ENCODE results near the gene GLIS1.

The GLIS1 gene

GRCh38 chr1:53678507-53678906 is 60.5 kb downstream of the GLIS1 start:
- TF ChIP-seq MYC (IDR thresholded peaks at IDR 0.05; ENCODE audit: low read depth, low read length): no peak
- TF ChIP-seq CTCF (IDR thresholded peaks at IDR 0.05; ENCODE audit: low read depth, low read length): no peak
- TF ChIP-seq POLR2A (IDR thresholded peaks at IDR 0.05; ENCODE audit: extremely low read depth, insufficient read length): no peak
- no peak for TF ChIP-seq MAX (IDR thresholded peaks at IDR 0.05; ENCODE audit: low read depth, low read length)
- no peak for DNase-seq (ENCODE audit: low read depth)
- H3K4me3 ChIP-seq (ENCODE audit: low read depth, low read length): no peak overlapping the region

GRCh38 chr1:53678046-53678445 is 60.9 kb downstream of the GLIS1 start:
- no peak for DNase-seq (ENCODE audit: low read depth)
- no peak overlapping the region for H3K4me3 ChIP-seq (ENCODE audit: low read depth, low read length)
- TF ChIP-seq POLR2A (IDR thresholded peaks at IDR 0.05; ENCODE audit: extremely low read depth, insufficient read length): no peak
- no peak for TF ChIP-seq MAX (IDR thresholded peaks at IDR 0.05; ENCODE audit: low read depth, low read length)
- TF ChIP-seq MYC (IDR thresholded peaks at IDR 0.05; ENCODE audit: low read depth, low read length): no peak
- no peak for TF ChIP-seq CTCF (IDR thresholded peaks at IDR 0.05; ENCODE audit: low read depth, low read length)

DNA sequence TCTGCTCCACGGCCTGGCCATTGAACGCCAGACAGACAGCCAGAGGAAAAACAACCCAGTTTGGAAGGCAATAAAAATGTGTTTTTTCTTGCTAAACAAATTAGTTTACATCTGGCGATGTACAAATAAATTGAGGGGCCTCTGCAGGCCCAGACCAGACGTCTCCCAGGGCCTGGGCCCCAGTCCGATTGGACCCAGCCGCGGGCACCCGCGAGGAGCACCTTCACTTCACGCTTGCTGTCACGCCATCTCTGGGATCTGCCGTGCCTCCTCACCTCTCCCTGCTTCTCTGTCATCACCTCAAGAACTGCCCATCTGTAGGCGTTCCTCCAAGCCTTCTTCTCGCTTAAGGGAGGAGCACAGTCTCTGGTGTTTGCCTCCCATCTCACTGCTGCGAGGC is 61.5 kb downstream of the GLIS1 start:
- TF ChIP-seq POLR2A (IDR thresholded peaks at IDR 0.05; ENCODE audit: extremely low read depth, insufficient read length) (no peak), MAX (IDR thresholded peaks at IDR 0.05; ENCODE audit: low read depth, low read length) (no peak), MYC (IDR thresholded peaks at IDR 0.05; ENCODE audit: low read depth, low read length) (no peak), CTCF (IDR thresholded peaks at IDR 0.05; ENCODE audit: low read depth, low read length) (no peak)
- no peak for DNase-seq (ENCODE audit: low read depth)
- H3K4me3 ChIP-seq (ENCODE audit: low read depth, low read length): no peak overlapping the region

DNA sequence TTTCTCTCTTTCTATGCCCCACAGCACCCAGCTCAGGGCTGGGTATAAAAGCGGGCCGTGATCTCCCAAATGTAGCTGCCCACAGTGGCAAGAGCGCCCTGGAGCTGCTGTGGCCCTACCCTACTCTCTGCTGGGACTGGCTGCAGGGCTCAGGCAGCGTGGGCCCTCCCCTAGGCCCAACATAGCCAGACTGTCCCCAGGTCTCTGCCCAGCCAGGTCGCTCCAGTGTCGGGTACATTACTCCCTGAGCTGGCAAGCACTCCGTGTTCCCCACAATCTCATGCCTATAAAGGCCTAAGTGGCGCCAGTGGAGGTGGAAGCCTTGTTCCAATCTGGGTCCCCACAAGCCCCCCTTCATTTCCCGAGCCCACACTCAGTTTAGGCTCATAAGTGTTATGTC is 66.2 kb downstream of the GLIS1 start:
- DNase-seq (ENCODE audit: low read depth): no peak
- H3K4me3 ChIP-seq (ENCODE audit: low read depth, low read length): no peak overlapping the region
- TF ChIP-seq POLR2A (IDR thresholded peaks at IDR 0.05; ENCODE audit: extremely low read depth, insufficient read length) (no peak), CTCF (IDR thresholded peaks at IDR 0.05; ENCODE audit: low read depth, low read length) (no peak), MAX (IDR thresholded peaks at IDR 0.05; ENCODE audit: low read depth, low read length) (no peak), MYC (IDR thresholded peaks at IDR 0.05; ENCODE audit: low read depth, low read length) (no peak)

GRCh38 chr1:53672243-53672642 is 66.7 kb downstream of the GLIS1 start:
- DNase-seq (ENCODE audit: low read depth): no peak
- TF ChIP-seq CTCF (IDR thresholded peaks at IDR 0.05; ENCODE audit: low read depth, low read length) (no peak), POLR2A (IDR thresholded peaks at IDR 0.05; ENCODE audit: extremely low read depth, insufficient read length) (no peak), MAX (IDR thresholded peaks at IDR 0.05; ENCODE audit: low read depth, low read length) (no peak), MYC (IDR thresholded peaks at IDR 0.05; ENCODE audit: low read depth, low read length) (no peak)
- no peak overlapping the region for H3K4me3 ChIP-seq (ENCODE audit: low read depth, low read length)

Data from NB4 (cell line).